ENCODE data around the gene MYOM1. TPM values are rescaled to one million over a fixed set of nuclear protein-coding genes. Genes with fewer than 3 reads are reported as not detected.
"Not testable (repeated sequence)": the region's sequence is repeated elsewhere in the genome, so short reads cannot be mapped to it uniquely, and the experiment has no call there.

MYOM1 gene
- total and polyA plus RNA-seq, 2 donors (not counting 3 experiments of a cell fraction or from before 2014, with no cell fraction given): 0.08 TPM; not detected in 1

GRCh38 chr18:3051718-3052410 lies 167.9 kb downstream of the MYOM1 start:
- Histone ChIP-seq H3K27ac (ENCODE audit: insufficient read depth, low read depth, low read length) (no peak overlapping the region), H3K4me3 (replicated peaks in 1 of 3; ENCODE audit: insufficient read depth in 1 of 3, low read depth in 1 of 3, low read length in 3 of 3) (no peak overlapping the region), H3K4me1 (ENCODE audit: control insufficient read depth, extremely low read depth, insufficient read depth, low read length) (no peaks in the 10 kb centered on the region), H4K20me1 (replicated peaks; ENCODE audit: control insufficient read depth, extremely low read depth, insufficient read depth, low read length) (no peaks in the 10 kb centered on the region), H3K9ac (replicated peaks; ENCODE audit: extremely low read depth, insufficient read depth, low read length) (no peak overlapping the region), H3K36me3 (ENCODE audit: control insufficient read depth in 2 of 2, extremely low read depth in 1 of 2, insufficient read depth in 2 of 2, low read length in 2 of 2) (no peaks in the 10 kb centered on the region), H3K9me3 (replicated peaks; ENCODE audit: control insufficient read depth, insufficient read depth, low read length) (no peaks in the 10 kb centered on the region), H3K9me1 (replicated peaks; ENCODE audit: control insufficient read depth, extremely low read depth, insufficient read depth, low read length) (no peaks in the 10 kb centered on the region), H3K4me2 (ENCODE audit: insufficient read depth, low read length) (no peak overlapping the region), H3K79me2 (ENCODE audit: control insufficient read depth, insufficient read depth, low read length) (no peaks in the 10 kb centered on the region), H2AFZ (ENCODE audit: low read depth, low read length) (no peak overlapping the region), H3K27me3 (ENCODE audit: control insufficient read depth in 2 of 2, insufficient read depth in 2 of 2, low read length in 2 of 2) (no peaks in the 10 kb centered on the region)
- FAIRE-seq (no peak), DNase-seq (ENCODE audit: low read depth, low spot score) (no peak)
- BruUV-seq (replicated peaks): no TSS peak
- ChIA-PET CTCF (interaction anchor here (0.6 to 1.8 kb wide), 3 partner anchors 11 to 42 kb away, joined by 3 to 10 read pairs (median 6); no protein-coding TSS in a partner anchor), POLR2A (no interaction called here)
- dilution Hi-C loops (cut with MboI; ENCODE audit: extremely low pct_ligation_motif_present, low sequenced_read_pairs): no loop called here
- TF ChIP-seq FOS (IDR thresholded peaks at IDR 0.05; ENCODE audit: borderline replicate concordance, insufficient read depth, low read length): no peak
- TF ChIP-seq POLR2A (IDR thresholded peaks at IDR 0.05; ENCODE audit: low read depth, low read length): no peak
- no peak for TF ChIP-seq JUN (IDR thresholded peaks at IDR 0.05; ENCODE audit: borderline replicate concordance, insufficient read depth, insufficient read length, low read depth)
- TF ChIP-seq GATA2 (IDR thresholded peaks at IDR 0.05; ENCODE audit: insufficient read depth, insufficient read length, low read depth, low read length): no peak
- no peak for TF ChIP-seq CTCF (IDR thresholded peaks at IDR 0.05; ENCODE audit: extremely low read depth in 1 of 2, insufficient read depth in 1 of 2, low read depth in 1 of 2, low read length in 2 of 2)
- intact Hi-C loops (cut with micrococcal nuclease): no loop called here

- POLR2A ChIA-PET; H3K27ac ChIP-seq (ENCODE audit: insufficient read depth, low read depth, low read length); H3K4me1 ChIP-seq (ENCODE audit: control insufficient read depth, extremely low read depth, insufficient read depth, low read length); DNase-seq (ENCODE audit: low read depth, low spot score); H3K79me2 ChIP-seq (ENCODE audit: control insufficient read depth, insufficient read depth, low read length); H3K9me3 ChIP-seq (replicated peaks; ENCODE audit: control insufficient read depth, insufficient read depth, low read length); H3K4me2 ChIP-seq (ENCODE audit: insufficient read depth, low read length); H2AFZ ChIP-seq (ENCODE audit: low read depth, low read length); dilution Hi-C loops (cut with MboI; ENCODE audit: extremely low pct_ligation_motif_present, low sequenced_read_pairs); BruUV-seq (replicated peaks); intact Hi-C loops (cut with micrococcal nuclease); H3K4me3 ChIP-seq (replicated peaks in 1 of 3; ENCODE audit: insufficient read depth in 1 of 3, low read depth in 1 of 3, low read length in 3 of 3); H3K27me3 ChIP-seq (ENCODE audit: control insufficient read depth in 2 of 2, insufficient read depth in 2 of 2, low read length in 2 of 2); H3K9ac ChIP-seq (replicated peaks; ENCODE audit: extremely low read depth, insufficient read depth, low read length); FAIRE-seq; H4K20me1 ChIP-seq (replicated peaks; ENCODE audit: control insufficient read depth, extremely low read depth, insufficient read depth, low read length); H3K36me3 ChIP-seq (ENCODE audit: control insufficient read depth in 2 of 2, extremely low read depth in 1 of 2, insufficient read depth in 2 of 2, low read length in 2 of 2); H3K9me1 ChIP-seq (replicated peaks; ENCODE audit: control insufficient read depth, extremely low read depth, insufficient read depth, low read length): not testable (repeated sequence)
- CTCF ChIA-PET: interaction anchor here (1.2 to 1.8 kb wide), 2 partner anchors 13 kb away, joined by 3 to 10 read pairs; no protein-coding TSS in a partner anchor
Observed at GRCh38 chr18:3049897-3050454, 169.8 kb downstream of the MYOM1 start.
